ENCODE results near the gene SORCS3. TPM values are rescaled to one million over a fixed set of nuclear protein-coding genes. Genes with fewer than 3 reads are reported as not detected.

Gene SORCS3
- total RNA-seq, 6 experiments from 2014 or later, result not detected

DNA sequence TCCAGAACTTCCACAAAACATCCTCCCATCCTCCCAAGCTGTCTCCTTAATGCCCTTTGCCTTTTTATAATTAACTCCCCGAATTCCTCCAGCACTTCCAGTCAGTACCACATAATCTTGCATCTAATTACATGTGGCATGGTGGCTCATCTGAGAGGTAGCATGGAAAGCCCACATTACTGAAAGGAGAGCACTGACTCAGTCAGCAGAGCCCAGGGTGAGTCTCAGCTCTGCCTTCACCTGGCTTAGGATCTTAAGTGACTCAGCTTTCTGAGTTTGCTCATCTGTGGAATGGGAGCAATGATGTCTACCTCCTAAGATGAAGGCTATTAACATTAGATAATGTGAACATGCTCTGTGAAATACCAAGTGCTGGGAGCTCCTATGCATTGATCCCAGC, 433.9 kb downstream of the SORCS3 start:
- ATAC-seq, result no peak
- intact Hi-C loops (cut with DNase I), result no loop called here

GRCh38 chr10:105085980-105086379, 444.9 kb downstream of the SORCS3 start:
- Histone ChIP-seq H3K36me3 (no peaks in the 10 kb centered on the region), H3K9me3 (no peaks in the 10 kb centered on the region), H3K27ac (no peak overlapping the region), H3K4me3 (no peak overlapping the region), H3K4me1 (no peaks in the 10 kb centered on the region), H3K27me3 (no peaks in the 10 kb centered on the region)
- TF ChIP-seq CTCF (IDR thresholded peaks at IDR 0.05), result no peak
- no peak for TF ChIP-seq POLR2A (IDR thresholded peaks at IDR 0.05)
- ATAC-seq (no peak), DNase-seq (no peak)
- intact Hi-C loops (cut with DNase I), result no loop called here
- WGBS (ENCODE audit: insufficient coverage, low coverage, low lambda C conversion rate, missing lambda C conversion rate), result 29% methylated on average over 2 of the region's 2 CpGs

More for the DNA sequence above, 433.9 kb downstream of the SORCS3 start:
- TF ChIP-seq CTCF (IDR thresholded peaks at IDR 0.05), result no peak
- Histone ChIP-seq H3K4me3 (no peak overlapping the region), H3K4me1 (no peaks in the 10 kb centered on the region), H3K36me3 (no peaks in the 10 kb centered on the region), H3K9me3 (no peaks in the 10 kb centered on the region), H3K27me3 (no peaks in the 10 kb centered on the region), H3K27ac (no peak overlapping the region)
- WGBS (ENCODE audit: insufficient coverage, low coverage, low lambda C conversion rate, missing lambda C conversion rate), result 12% methylated on average over 1 of the region's 1 CpG
- no peak for DNase-seq

- no peaks in the 10 kb centered on the region for H3K9me3 ChIP-seq
- H3K36me3 ChIP-seq, result no peaks in the 10 kb centered on the region
- no peak overlapping the region for H3K4me3 ChIP-seq
- no peaks in the 10 kb centered on the region for H3K27me3 ChIP-seq
- intact Hi-C loops (cut with DNase I), result no loop called here
- TF ChIP-seq CTCF (IDR thresholded peaks at IDR 0.05) (no peak), POLR2A (IDR thresholded peaks at IDR 0.05) (no peak)
- 70% methylated on average over 1 of the region's 1 CpG for WGBS (ENCODE audit: insufficient coverage, low coverage, low lambda C conversion rate, missing lambda C conversion rate)
- DNase-seq, result no peak
- H3K27ac ChIP-seq, result no peak overlapping the region
- no peaks in the 10 kb centered on the region for H3K4me1 ChIP-seq
- no peak for ATAC-seq
Measured at GRCh38 chr10:105094048-105094447, 453.0 kb downstream of the SORCS3 start.

DNA sequence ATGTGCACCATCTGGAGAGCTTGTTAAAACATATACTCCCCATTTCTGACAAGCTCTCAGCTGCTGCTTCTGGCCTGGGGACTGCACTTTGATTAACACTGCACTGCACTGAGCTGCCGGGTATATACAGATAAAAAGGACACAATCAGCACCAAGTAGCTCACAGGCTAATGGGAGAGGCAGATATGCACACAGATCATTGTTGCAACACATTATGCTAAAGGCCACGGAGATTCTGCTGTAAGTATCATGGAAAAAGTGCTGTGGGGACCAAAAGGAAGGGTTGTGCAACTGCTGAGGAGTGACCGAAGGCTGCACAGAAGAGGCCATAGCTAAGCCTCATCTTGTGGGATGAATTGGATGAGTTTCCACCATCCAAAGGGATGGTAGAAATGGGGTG, 455.2 kb downstream of the SORCS3 start:
- intact Hi-C loops (cut with DNase I), result no loop called here
- no peak for TF ChIP-seq POLR2A (IDR thresholded peaks at IDR 0.05)
- TF ChIP-seq CTCF (IDR thresholded peaks at IDR 0.05), result no peak
- H3K27me3 ChIP-seq, result no peaks in the 10 kb centered on the region
- no peak overlapping the region for H3K27ac ChIP-seq
- H3K9me3 ChIP-seq, result no peaks in the 10 kb centered on the region
- H3K4me3 ChIP-seq, result no peak overlapping the region
- no peak for DNase-seq
- ATAC-seq, result no peak
- no peaks in the 10 kb centered on the region for H3K4me1 ChIP-seq
- 42% methylated on average over 3 of the region's 3 CpGs for WGBS (ENCODE audit: insufficient coverage, low coverage, low lambda C conversion rate, missing lambda C conversion rate)
- H3K36me3 ChIP-seq, result no peaks in the 10 kb centered on the region

DNA sequence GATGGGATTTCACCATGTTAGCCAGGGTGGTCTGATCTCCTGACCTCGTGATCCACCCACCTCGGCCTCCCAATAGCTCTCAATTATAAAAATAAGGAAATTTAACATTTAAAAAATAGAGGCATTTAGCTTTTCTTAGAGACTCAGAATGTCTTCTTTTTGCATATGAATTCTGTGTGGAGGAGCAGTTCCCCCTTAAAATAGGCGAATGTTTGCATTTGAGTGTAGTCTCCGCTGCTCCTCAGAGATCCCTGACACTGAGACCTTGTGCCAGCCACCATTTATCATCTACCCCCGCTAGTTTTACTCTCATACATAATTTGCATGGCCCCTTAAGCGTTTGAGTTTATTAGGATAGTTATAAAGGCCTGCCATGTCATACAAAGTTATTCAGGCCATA, 461.9 kb downstream of the SORCS3 start:
- TF ChIP-seq POLR2A (IDR thresholded peaks at IDR 0.05), result no peak
- no peak for TF ChIP-seq CTCF (IDR thresholded peaks at IDR 0.05)
- no peaks in the 10 kb centered on the region for H3K4me1 ChIP-seq
- no peak overlapping the region for H3K4me3 ChIP-seq
- H3K36me3 ChIP-seq, result no peaks in the 10 kb centered on the region
- no peak overlapping the region for H3K27ac ChIP-seq
- intact Hi-C loops (cut with DNase I), result no loop called here
- ATAC-seq (no peak), DNase-seq (no peak)
- no peaks in the 10 kb centered on the region for H3K9me3 ChIP-seq
- no peaks in the 10 kb centered on the region for H3K27me3 ChIP-seq
- 45% methylated on average over 6 of the region's 6 CpGs for WGBS (ENCODE audit: insufficient coverage, low coverage, low lambda C conversion rate, missing lambda C conversion rate)

Data from right lobe of liver (tissue), 6 donors.